IMR-90 (cell line): ENCODE results near the gene ABCB6. TPM values are rescaled to one million over a fixed set of nuclear protein-coding genes. Genes with fewer than 3 reads are reported as not detected.

Source experiments
- ATAC-seq: fragments of 200-7000 bp; cut with Tn5 transposase; 2 replicates; pipeline ENCODE4 v1.9.1; 2020; ENCODE audit warnings: low read depth, mild to moderate bottlenecking, moderate library complexity
- BruUV-seq: library from RNA; stranded (reverse); fragments of 400-500 nt; replicated peaks from 2 replicates; lab custom pipeline; 2021; lab: Mats Ljungman, UMichigan
- CTCF ChIA-PET: fragments of 300-600 bp; formaldehyde crosslinking; extraction: SDS; loops from one replicate; lab custom pipeline; 2021; ENCODE audit warnings: antibody characterized with exemption; lab: Yijun Ruan, JAX
- POLR2A ChIA-PET: fragments of 300-600 bp; sonication (Branson Sonifier 250); formaldehyde crosslinking; loops from one replicate; lab custom pipeline; 2022; ENCODE audit warnings: antibody characterized with exemption; ENCODE audit not compliant: unreplicated experiment; lab: Charles Lee
- DNase-seq: peaks from one replicate; pipeline ENCODE4 v3.0.0; 2013
- H2AFZ ChIP-seq: replicated peaks from 2 replicates; pipeline ENCODE3; 2013; ENCODE audit warnings: low read length, mild to moderate bottlenecking; ENCODE audit not compliant: poor library complexity
- H2AK5ac ChIP-seq: 2 replicates; pipeline ENCODE4 v1.6.1; 2013; ENCODE audit warnings: low read depth, low read length, inconsistent platforms
- H2AK9ac ChIP-seq: replicated peaks from 2 replicates; pipeline ENCODE3; 2013; ENCODE audit warnings: mild to moderate bottlenecking, low read depth, low read length, moderate library complexity; ENCODE audit not compliant: poor library complexity
- H2BK120ac ChIP-seq: 2 replicates; pipeline ENCODE4 v1.6.1; 2013; ENCODE audit warnings: low read depth, low read length, inconsistent platforms
- H2BK15ac ChIP-seq: 3 replicates; pipeline ENCODE4 v1.6.1; 2013; ENCODE audit warnings: low read depth, low read length, inconsistent platforms
- H2BK20ac ChIP-seq: 2 replicates; pipeline ENCODE4 v1.6.1; 2013; ENCODE audit warnings: low read depth, mild to moderate bottlenecking, inconsistent platforms, low read length, moderate library complexity
- H2BK5ac ChIP-seq: 2 replicates; pipeline ENCODE4 v1.6.1; 2013; ENCODE audit warnings: mild to moderate bottlenecking, low read depth, low read length, inconsistent platforms; ENCODE audit not compliant: poor library complexity, severe bottlenecking
- H3K14ac ChIP-seq: replicated peaks from 2 replicates; pipeline ENCODE4 v1.6.1; 2013; ENCODE audit warnings: low read depth, low read length, inconsistent platforms
- H3K18ac ChIP-seq: 2 replicates; pipeline ENCODE4 v1.6.1; 2013; ENCODE audit warnings: low read depth, low read length, control low read depth
- H3K23ac ChIP-seq: 2 replicates; pipeline ENCODE4 v1.6.1; 2013; ENCODE audit warnings: low read depth, low read length, inconsistent platforms
- H3K27ac ChIP-seq: 2 replicates; pipeline ENCODE4 v1.5.1; 2013; ENCODE audit warnings: mild to moderate bottlenecking, control low read depth, low read length; ENCODE audit not compliant: insufficient read depth
- H3K27me3 ChIP-seq: 2 replicates; pipeline ENCODE4 v1.6.1; 2013; ENCODE audit warnings: low read length; ENCODE audit not compliant: control insufficient read depth, insufficient read depth
- H3K36me3 ChIP-seq: 2 replicates; pipeline ENCODE4 v1.6.1; 2013; ENCODE audit warnings: low read length, mixed read lengths; ENCODE audit not compliant: control insufficient read depth, insufficient read depth
- H3K4ac ChIP-seq: 2 replicates; pipeline ENCODE4 v1.6.1; 2013; ENCODE audit warnings: low read depth, low read length, inconsistent platforms
- H3K4me1 ChIP-seq: 2 replicates; pipeline ENCODE4 v1.6.1; 2013; ENCODE audit warnings: low read length, mixed read lengths; ENCODE audit not compliant: control insufficient read depth, insufficient read depth
- H3K4me2 ChIP-seq: 2 replicates; pipeline ENCODE4 v1.6.1; 2013; ENCODE audit warnings: low read depth, mild to moderate bottlenecking, control low read depth, low read length, moderate library complexity
- H3K4me3 ChIP-seq: 2 replicates; pipeline ENCODE4 v1.5.1; 2013; ENCODE audit warnings: low read depth, mild to moderate bottlenecking, control low read depth, low read length, moderate library complexity; ENCODE audit not compliant: insufficient read depth
- H3K56ac ChIP-seq: 2 replicates; pipeline ENCODE4 v1.6.1; 2013; ENCODE audit warnings: low read length, inconsistent platforms; ENCODE audit not compliant: insufficient read depth; ENCODE audit errors: extremely low read depth
- H3K79me1 ChIP-seq, 2 experiments: 2 replicates each; pipeline ENCODE4 v1.6.1; 2013; ENCODE audit warnings: low read length in 2 of 2, inconsistent platforms in 1 of 2, low read depth in 1 of 2
- H3K9ac ChIP-seq: 2 replicates; pipeline ENCODE4 v1.6.1; 2013; ENCODE audit warnings: low read depth, low read length, control low read depth
- H3K9me1 ChIP-seq: 2 replicates; pipeline ENCODE4 v1.6.1; 2013; ENCODE audit warnings: low read length, inconsistent platforms; ENCODE audit not compliant: insufficient read depth
- H3K9me3 ChIP-seq: 2 replicates; pipeline ENCODE4 v1.6.1; 2013; ENCODE audit warnings: low read length; ENCODE audit not compliant: control insufficient read depth, insufficient read depth
- H4K20me1 ChIP-seq: 2 replicates; pipeline ENCODE4 v1.6.1; 2013; ENCODE audit warnings: low read length, inconsistent platforms; ENCODE audit not compliant: insufficient read depth
- H4K5ac ChIP-seq: 2 replicates; pipeline ENCODE4 v1.6.1; 2013; ENCODE audit warnings: mild to moderate bottlenecking, low read depth, low read length, control low read depth
- H4K8ac ChIP-seq, 2 experiments: 2 replicates each; pipeline ENCODE4 v1.6.1; 2013; ENCODE audit warnings: low read depth in 2 of 2, low read length in 2 of 2, control low read depth in 1 of 2, inconsistent platforms in 1 of 2
- H4K91ac ChIP-seq: 2 replicates; pipeline ENCODE4 v1.6.1; 2013; ENCODE audit warnings: low read depth, low read length, inconsistent platforms; ENCODE audit not compliant: insufficient read depth
- BHLHE40 ChIP-seq: fragments of 150-350 bp; IDR thresholded peaks from 2 replicates; pipeline ENCODE4 v1.6.1; 2016; ENCODE audit warnings: mild to moderate bottlenecking, low read depth, low read length
- CEBPB ChIP-seq: IDR thresholded peaks from 2 replicates; pipeline ENCODE4 v1.6.1; 2012; ENCODE audit warnings: low read depth, low read length, improper control_type of control experiment
- MAFK ChIP-seq: IDR thresholded peaks from 2 replicates; pipeline ENCODE4 v1.6.1; 2012; ENCODE audit warnings: low read depth, low read length, improper control_type of control experiment
- MXI1 ChIP-seq: IDR thresholded peaks from 2 replicates; pipeline ENCODE4 v1.6.1; 2012; ENCODE audit warnings: low read depth, mild to moderate bottlenecking, low read length, moderate library complexity, borderline replicate concordance
- NFE2L2 ChIP-seq: fragments of 150-350 bp; IDR thresholded peaks from 2 replicates; pipeline ENCODE4 v1.6.1; 2016; ENCODE audit warnings: low read depth, mild to moderate bottlenecking, low read length
- POLR2A ChIP-seq: IDR thresholded peaks from 2 replicates; pipeline ENCODE4 v1.6.1; 2012; ENCODE audit warnings: mild to moderate bottlenecking, low read depth, low read length
- RAD21 ChIP-seq: IDR thresholded peaks from 2 replicates; pipeline ENCODE4 v1.6.1; 2012; ENCODE audit warnings: low read length, improper control_type of control experiment
- RFX5 ChIP-seq: IDR thresholded peaks from 2 replicates; pipeline ENCODE4 v1.8.0; 2012; ENCODE audit warnings: low read depth, mild to moderate bottlenecking, low read length, moderate library complexity
- WGBS, 2 experiments: methylation state at CpG; one replicate each; pipeline versions ENCODE4 v1.1.5 to v1.1.7; 2013; ENCODE audit warnings: missing lambda C conversion rate in 2 of 2; ENCODE audit not compliant: insufficient read length in 1 of 2; ENCODE audit errors: extremely low coverage in 2 of 2; 5-methylcytosine and 5-hydroxymethylcytosine counted together
- dilution Hi-C: fragments of 300-500 bp; cut with HindIII; formaldehyde crosslinking; loops from one replicate; pipeline ENCODE4 v1.14.3; 2018; ENCODE audit warnings: low sequenced_read_pairs; ENCODE audit not compliant: unreplicated experiment
- in situ Hi-C: fragments of 300-500 bp; cut with MboI; formaldehyde crosslinking; loops from 3 replicates; pipeline ENCODE4 v1.14.3; 2019; ENCODE audit warnings: low sequenced_read_pairs, inconsistent platforms, mixed read lengths
- intact Hi-C: fragments of 100-400 bp; cut with micrococcal nuclease; formaldehyde crosslinking; loops from 2 replicates; pipeline ENCODE4 v1.10.0; 2022
- polyA plus RNA-seq, 3 experiments: library from polyadenylated mRNA; depleted of rRNA; stranded (reverse); fragments of >200 nt; gene quantifications; 2 replicates each; pipeline ENCODE4 v1.2.3, GENCODE V29; 2012; ENCODE audit warnings: low replicate concordance in 1 of 3
- total RNA-seq: library from RNA; depleted of rRNA; stranded (reverse); fragments of >200 nt; gene quantifications from 2 replicates; pipeline ENCODE4 v1.2.3, GENCODE V29; 2012
- TF ChIP-seq, protein P1 (sequence below): fragments of 150-350 bp; IDR thresholded peaks from 2 replicates; pipeline ENCODE4 v1.6.1; 2017; ENCODE audit warnings: mild to moderate bottlenecking, antibody characterized with exemption, low read length, low read depth
- TF ChIP-seq, protein P2 (sequence below): fragments of 150-350 bp; IDR thresholded peaks from 2 replicates; pipeline ENCODE4 v1.6.1; 2016; ENCODE audit warnings: low read depth, mild to moderate bottlenecking, low read length, moderate library complexity, borderline replicate concordance

Gene ABCB6
- total and polyA plus RNA-seq, 2 of the 4 experiments (the other 2 are of a cell fraction), result 12.5 to 24.7 TPM

DNA sequence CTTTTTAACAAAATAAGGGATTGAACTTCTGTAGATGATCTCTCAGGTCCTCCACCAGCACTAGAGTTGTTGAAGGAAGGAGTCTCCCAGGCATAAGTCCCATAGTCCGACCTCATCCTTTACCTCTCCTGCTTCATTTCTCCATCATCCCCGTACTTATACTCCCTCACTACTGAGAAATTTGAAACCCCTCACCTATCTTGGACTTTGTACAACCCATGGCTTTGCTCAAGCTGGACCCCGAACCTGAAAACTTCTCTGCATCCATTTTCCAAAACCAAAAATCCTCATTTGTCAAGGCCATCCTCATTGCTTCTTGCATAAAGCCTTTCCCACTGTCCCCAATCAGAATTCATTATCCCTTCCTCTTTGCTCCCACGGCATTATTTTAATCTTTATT is 57.7 kb downstream of the ABCB6 start:
- peak overlapping the region; percentile 99 for H2AFZ ChIP-seq

More for the DNA sequence above, 57.7 kb downstream of the ABCB6 start:
- BruUV-seq, result no TSS peak
- peaks cover 2% of the 10 kb centered on the region; the same call in 1 of the 2 replicates for H3K4me1 ChIP-seq
- no peaks in the 10 kb centered on the region for H3K27me3 ChIP-seq
- dilution Hi-C loops, result no loop called here
- no peak overlapping the region for H3K18ac ChIP-seq
- DNase-seq (no peak), ATAC-seq (no peak)
- no peak overlapping the region for H3K4ac ChIP-seq
- H3K4me2 ChIP-seq, result peak overlapping the region; percentile 55
- H4K5ac ChIP-seq, result no peak overlapping the region
- peak overlapping the region; percentile 98 for H3K9ac ChIP-seq
- H3K14ac ChIP-seq, result peak overlapping the region; percentile 44
- no peak overlapping the region for H2BK20ac ChIP-seq
- 81% methylated on average over 2 of the region's 4 CpGs; no CpG with 5 or more reads in 1 of the 2 experiments for WGBS, 2 experiments
- ChIA-PET POLR2A (no interaction called here), CTCF (no interaction called here)
- H4K20me1 ChIP-seq, result no peaks in the 10 kb centered on the region
- intact Hi-C loops, result no loop called here
- no peak overlapping the region for H2AK5ac ChIP-seq
- H2AK9ac ChIP-seq, result peak overlapping the region; percentile 56
- H2BK15ac ChIP-seq, result no peak overlapping the region
- no peak overlapping the region for H4K91ac ChIP-seq
- peak overlapping the region; percentile 41 to 83; a peak in 3 of 4 replicates for H4K8ac ChIP-seq
- peak overlapping the region; percentile 82 for H3K4me3 ChIP-seq
- no peak for TF ChIP-seq MXI1
- TF ChIP-seq BHLHE40, result no peak
- no peak for TF ChIP-seq RAD21
- TF ChIP-seq, protein P1, sequence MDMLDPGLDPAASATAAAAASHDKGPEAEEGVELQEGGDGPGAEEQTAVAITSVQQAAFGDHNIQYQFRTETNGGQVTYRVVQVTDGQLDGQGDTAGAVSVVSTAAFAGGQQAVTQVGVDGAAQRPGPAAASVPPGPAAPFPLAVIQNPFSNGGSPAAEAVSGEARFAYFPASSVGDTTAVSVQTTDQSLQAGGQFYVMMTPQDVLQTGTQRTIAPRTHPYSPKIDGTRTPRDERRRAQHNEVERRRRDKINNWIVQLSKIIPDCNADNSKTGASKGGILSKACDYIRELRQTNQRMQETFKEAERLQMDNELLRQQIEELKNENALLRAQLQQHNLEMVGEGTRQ, result no peak
- TF ChIP-seq POLR2A, result no peak
- TF ChIP-seq, protein P2, sequence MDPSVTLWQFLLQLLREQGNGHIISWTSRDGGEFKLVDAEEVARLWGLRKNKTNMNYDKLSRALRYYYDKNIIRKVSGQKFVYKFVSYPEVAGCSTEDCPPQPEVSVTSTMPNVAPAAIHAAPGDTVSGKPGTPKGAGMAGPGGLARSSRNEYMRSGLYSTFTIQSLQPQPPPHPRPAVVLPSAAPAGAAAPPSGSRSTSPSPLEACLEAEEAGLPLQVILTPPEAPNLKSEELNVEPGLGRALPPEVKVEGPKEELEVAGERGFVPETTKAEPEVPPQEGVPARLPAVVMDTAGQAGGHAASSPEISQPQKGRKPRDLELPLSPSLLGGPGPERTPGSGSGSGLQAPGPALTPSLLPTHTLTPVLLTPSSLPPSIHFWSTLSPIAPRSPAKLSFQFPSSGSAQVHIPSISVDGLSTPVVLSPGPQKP, result no peak
- no peak for TF ChIP-seq CEBPB
- TF ChIP-seq NFE2L2, result no peak
- no peak for TF ChIP-seq RFX5
- no peak for TF ChIP-seq MAFK
- no peak overlapping the region for H2BK120ac ChIP-seq
- H3K79me1 ChIP-seq, result peaks cover 5 to 17% of the 10 kb centered on the region in 2 experiments; a peak in 2 of 4 replicates
- H3K9me3 ChIP-seq, result no peaks in the 10 kb centered on the region
- no peak overlapping the region for H3K56ac ChIP-seq
- H3K36me3 ChIP-seq, result 0 out of 2 replicates have a peak, but pooled peaks cover 3% of the 10 kb centered on the region
- H2BK5ac ChIP-seq, result no peak overlapping the region
- H3K9me1 ChIP-seq, result no peaks in the 10 kb centered on the region; the same call in 1 of the 2 replicates
- peak overlapping the region; percentile 8; the same call in 1 of the 2 replicates for H3K23ac ChIP-seq
- no peak overlapping the region; the same call in 1 of the 2 replicates for H3K27ac ChIP-seq
- in situ Hi-C loops, result no loop called here
